GM10847 (cell line): ENCODE results near the gene LIF.

ENCODE experiments used
- POLR2A ChIP-seq: IDR thresholded peaks from 2 replicates; pipeline ENCODE4 v1.6.1; 2011; ENCODE audit not compliant: insufficient read length; ENCODE audit errors: extremely low read depth

The LIF gene

GRCh38 chr22:30273711-30274436 lies 27.3 kb upstream of the LIF start:
- no peak for TF ChIP-seq POLR2A

GRCh38 chr22:30272781-30273601 lies 26.4 kb upstream of the LIF start:
- no peak for TF ChIP-seq POLR2A

- no peak for TF ChIP-seq POLR2A
These were observed 24.3 kb upstream of the LIF start for GRCh38 chr22:30270832-30271231.

GRCh38 chr22:30268331-30268730 lies 21.8 kb upstream of the LIF start:
- TF ChIP-seq POLR2A: no peak

- no peak for TF ChIP-seq POLR2A
These were observed 21.1 kb upstream of the LIF start for GRCh38 chr22:30267382-30268302.

GRCh38 chr22:30266445-30267381 lies 20.2 kb upstream of the LIF start, which contains the start of gene OSM:
TSS of gene OSM (minus strand) at chr22:30266851. CDS start at chr22:30266799, 52 bp downstream.
- peak; percentile 18 for TF ChIP-seq POLR2A

GRCh38 chr22:30265823-30266444 lies 19.4 kb upstream of the LIF start:
- peak; percentile 52 for TF ChIP-seq POLR2A

- TF ChIP-seq POLR2A: no peak
These were observed 18.7 kb upstream of the LIF start for GRCh38 chr22:30265131-30265720.

- no peak for TF ChIP-seq POLR2A
These were observed 17.3 kb upstream of the LIF start for GRCh38 chr22:30263883-30264282.

GRCh38 chr22:30262917-30263741 lies 16.6 kb upstream of the LIF start:
- no peak for TF ChIP-seq POLR2A

- TF ChIP-seq POLR2A: no peak
These were observed 15.6 kb upstream of the LIF start for GRCh38 chr22:30262112-30262511.

- TF ChIP-seq POLR2A: no peak
These were observed 14.6 kb upstream of the LIF start for GRCh38 chr22:30261134-30261533.

GRCh38 chr22:30260682-30261081 lies 14.1 kb upstream of the LIF start:
- TF ChIP-seq POLR2A: no peak
